ENCODE data around the gene TELO2. TPM values are rescaled to one million over a fixed set of nuclear protein-coding genes. Genes with fewer than 3 reads are reported as not detected.

Gene TELO2
- polyA plus RNA-seq, 3 donors = 7.3 to 58.1 (median 11.4) TPM

DNA sequence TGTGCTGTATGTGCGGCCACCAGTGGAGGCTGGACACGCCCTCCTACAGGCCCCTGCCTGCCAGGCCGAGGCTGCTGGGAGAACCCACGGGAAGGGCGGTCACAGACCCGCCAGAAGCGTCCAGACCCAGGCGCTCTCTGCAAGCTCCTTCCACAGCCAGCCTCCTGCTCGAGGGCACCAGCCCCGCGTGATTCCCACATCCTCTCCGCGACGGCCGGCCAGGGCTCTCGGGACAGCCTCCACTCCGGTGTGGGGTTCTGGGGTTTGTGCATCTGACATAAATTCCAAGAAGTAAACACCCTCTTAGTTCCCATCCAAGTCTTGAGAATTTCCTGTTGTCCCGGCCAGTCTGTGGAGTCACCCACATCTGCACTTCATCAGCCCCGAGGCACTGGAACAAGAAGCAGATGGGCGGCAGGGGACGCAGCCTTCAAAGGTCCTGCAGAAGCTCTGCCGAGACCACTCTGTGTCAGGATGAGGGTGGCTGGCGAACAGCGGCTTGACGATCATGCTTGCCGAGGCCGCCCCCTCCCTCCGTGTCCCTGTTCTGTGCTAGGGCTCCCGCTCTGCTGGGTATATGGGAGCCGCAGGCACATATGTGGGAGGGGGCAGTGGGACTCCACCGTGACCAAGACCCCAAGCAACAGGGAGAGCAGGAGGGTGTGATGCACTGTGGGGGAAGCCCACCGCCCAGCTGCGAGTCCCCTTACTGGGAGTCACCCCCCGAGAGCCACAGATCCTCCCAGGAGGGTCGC lies 37.9 kb downstream of the TELO2 start:
- no peaks in the 10 kb centered on the region for H3K79me2 ChIP-seq (ENCODE audit: insufficient read depth, low read length)
- DNase-seq = no peak
- H3K4me3 ChIP-seq (replicated peaks in 1 of 3; ENCODE audit: low read depth in 2 of 3, low read length in 3 of 3) = no peak overlapping the region
- Mint-ChIP-seq H3K4me3 (no peak overlapping the region), H3K27ac (no peak overlapping the region), H3K27me3 (ENCODE audit: low read depth in 3 of 3) (peaks cover 36 to 42% (median 38%) of the 10 kb centered on the region in 3 donors), H3K4me1 (peaks cover 12% of the 10 kb centered on the region), H3K9me3 (peaks cover 0 to 10% (median 0%) of the 10 kb centered on the region in 7 donors), H3K36me3 (peaks cover 0 to 2% of the 10 kb centered on the region in 2 donors)
- H3K27ac ChIP-seq (ENCODE audit: low read depth in 1 of 2, low read length in 2 of 2) = no peak overlapping the region
- H3K4me2 ChIP-seq (replicated peaks; ENCODE audit: extremely low read depth, low read length, poor library complexity, severe bottlenecking) = no peak overlapping the region
- intact Hi-C loops (cut with micrococcal nuclease) = no loop called here
- H3K4me1 ChIP-seq (ENCODE audit: control insufficient read depth in 1 of 2, insufficient read depth in 2 of 2, low read length in 2 of 2) = peaks cover 15 to 16% of the 10 kb centered on the region in 2 donors
- 96% methylated on average over 31 of the region's 35 CpGs for WGBS (ENCODE audit: insufficient coverage)
- no peaks in the 10 kb centered on the region for H4K20me1 ChIP-seq (ENCODE audit: insufficient read depth, low read length)
- no peak overlapping the region for H2AFZ ChIP-seq (ENCODE audit: insufficient read depth, low read depth, low read length, poor library complexity, severe bottlenecking)
- no peaks in the 10 kb centered on the region for H3K36me3 ChIP-seq (replicated peaks in 1 of 2; ENCODE audit: control insufficient read depth in 1 of 2, insufficient read depth in 2 of 2, low read length in 2 of 2)
- TF ChIP-seq, protein P1, sequence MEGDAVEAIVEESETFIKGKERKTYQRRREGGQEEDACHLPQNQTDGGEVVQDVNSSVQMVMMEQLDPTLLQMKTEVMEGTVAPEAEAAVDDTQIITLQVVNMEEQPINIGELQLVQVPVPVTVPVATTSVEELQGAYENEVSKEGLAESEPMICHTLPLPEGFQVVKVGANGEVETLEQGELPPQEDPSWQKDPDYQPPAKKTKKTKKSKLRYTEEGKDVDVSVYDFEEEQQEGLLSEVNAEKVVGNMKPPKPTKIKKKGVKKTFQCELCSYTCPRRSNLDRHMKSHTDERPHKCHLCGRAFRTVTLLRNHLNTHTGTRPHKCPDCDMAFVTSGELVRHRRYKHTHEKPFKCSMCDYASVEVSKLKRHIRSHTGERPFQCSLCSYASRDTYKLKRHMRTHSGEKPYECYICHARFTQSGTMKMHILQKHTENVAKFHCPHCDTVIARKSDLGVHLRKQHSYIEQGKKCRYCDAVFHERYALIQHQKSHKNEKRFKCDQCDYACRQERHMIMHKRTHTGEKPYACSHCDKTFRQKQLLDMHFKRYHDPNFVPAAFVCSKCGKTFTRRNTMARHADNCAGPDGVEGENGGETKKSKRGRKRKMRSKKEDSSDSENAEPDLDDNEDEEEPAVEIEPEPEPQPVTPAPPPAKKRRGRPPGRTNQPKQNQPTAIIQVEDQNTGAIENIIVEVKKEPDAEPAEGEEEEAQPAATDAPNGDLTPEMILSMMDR (IDR thresholded peaks at IDR 0.05) = no peak
- H3K27me3 ChIP-seq (ENCODE audit: control insufficient read depth in 2 of 2, insufficient read depth in 2 of 2, low read length in 2 of 2) = peaks cover 0 to 39% of the 10 kb centered on the region in 2 donors
- no peak overlapping the region for H3K9ac ChIP-seq (ENCODE audit: insufficient read depth, low read length, poor library complexity, severe bottlenecking)
- no peaks in the 10 kb centered on the region for H3K9me3 ChIP-seq (replicated peaks in 1 of 2; ENCODE audit: control insufficient read depth in 1 of 2, insufficient read depth in 1 of 2, low read length in 2 of 2)

DNA sequence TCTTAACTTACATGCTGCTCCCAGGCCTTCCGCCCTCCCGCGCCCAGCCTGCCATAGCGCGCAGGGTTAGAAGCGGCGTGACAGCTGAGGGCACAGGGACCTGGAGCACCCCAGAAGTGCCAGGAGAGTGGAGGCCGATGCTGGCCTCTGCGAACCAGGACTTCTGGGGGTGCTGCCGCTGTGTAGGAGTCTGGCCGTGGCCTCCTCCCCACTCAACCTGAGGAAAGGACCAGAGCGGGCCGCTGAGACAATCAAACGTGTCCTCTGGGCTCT lies 38.4 kb downstream of the TELO2 start:
- peaks cover 0 to 10% (median 0%) of the 10 kb centered on the region in 7 donors for H3K9me3 Mint-ChIP-seq
- Histone ChIP-seq H3K27ac (ENCODE audit: low read depth in 1 of 2, low read length in 2 of 2) (no peak overlapping the region), H3K9ac (ENCODE audit: insufficient read depth, low read length, poor library complexity, severe bottlenecking) (no peak overlapping the region), H3K4me1 (ENCODE audit: control insufficient read depth in 1 of 2, insufficient read depth in 2 of 2, low read length in 2 of 2) (peaks cover 15 to 16% of the 10 kb centered on the region in 2 donors), H3K27me3 (ENCODE audit: control insufficient read depth in 2 of 2, insufficient read depth in 2 of 2, low read length in 2 of 2) (peaks cover 0 to 39% of the 10 kb centered on the region in 2 donors), H3K36me3 (replicated peaks in 1 of 2; ENCODE audit: control insufficient read depth in 1 of 2, insufficient read depth in 2 of 2, low read length in 2 of 2) (no peaks in the 10 kb centered on the region), H3K4me3 (replicated peaks in 1 of 3; ENCODE audit: low read depth in 2 of 3, low read length in 3 of 3) (no peak overlapping the region), H4K20me1 (ENCODE audit: insufficient read depth, low read length) (no peaks in the 10 kb centered on the region), H3K4me2 (replicated peaks; ENCODE audit: extremely low read depth, low read length, poor library complexity, severe bottlenecking) (no peak overlapping the region), H2AFZ (ENCODE audit: insufficient read depth, low read depth, low read length, poor library complexity, severe bottlenecking) (no peak overlapping the region), H3K9me3 (replicated peaks in 1 of 2; ENCODE audit: control insufficient read depth in 1 of 2, insufficient read depth in 1 of 2, low read length in 2 of 2) (no peaks in the 10 kb centered on the region), H3K79me2 (ENCODE audit: insufficient read depth, low read length) (no peaks in the 10 kb centered on the region)
- H3K27ac Mint-ChIP-seq = no peak overlapping the region
- intact Hi-C loops (cut with micrococcal nuclease) = no loop called here
- H3K27me3 Mint-ChIP-seq (ENCODE audit: low read depth in 3 of 3) = peaks cover 38 to 45% (median 39%) of the 10 kb centered on the region in 3 donors
- no peak for DNase-seq
- WGBS (ENCODE audit: insufficient coverage) = 96% methylated on average over 12 of the region's 14 CpGs
- no peak overlapping the region for H3K4me3 Mint-ChIP-seq
- TF ChIP-seq, protein P1 (IDR thresholded peaks at IDR 0.05) = no peak
- H3K4me1 Mint-ChIP-seq = peaks cover 12% of the 10 kb centered on the region
- peaks cover under 1 to 3% of the 10 kb centered on the region in 2 donors for H3K36me3 Mint-ChIP-seq

All from CD14-positive monocyte (primary cell).